Neural progenitor cell (in vitro differentiated cells): ENCODE measurements around the gene TBC1D2.

Experiments used
- EZH2 ChIP-seq: fragments of 200-600 bp; sonication (generic); IDR thresholded peaks from 2 replicates; pipeline ENCODE4 v1.6.1; 2017; ENCODE audit warnings: antibody characterized with exemption, mild to moderate bottlenecking, moderate library complexity
- EZH2phosphoT487 ChIP-seq: fragments of 200-600 bp; sonication (generic); IDR thresholded peaks from 2 replicates; pipeline ENCODE4 v1.6.1; 2017; ENCODE audit warnings: antibody characterized with exemption
- TF ChIP-seq, protein P1 (sequence below): fragments of 200-600 bp; sonication (generic); IDR thresholded peaks from 2 replicates; pipeline ENCODE4 v1.5.1; 2017; ENCODE audit warnings: antibody characterized with exemption, mild to moderate bottlenecking

DNA sequence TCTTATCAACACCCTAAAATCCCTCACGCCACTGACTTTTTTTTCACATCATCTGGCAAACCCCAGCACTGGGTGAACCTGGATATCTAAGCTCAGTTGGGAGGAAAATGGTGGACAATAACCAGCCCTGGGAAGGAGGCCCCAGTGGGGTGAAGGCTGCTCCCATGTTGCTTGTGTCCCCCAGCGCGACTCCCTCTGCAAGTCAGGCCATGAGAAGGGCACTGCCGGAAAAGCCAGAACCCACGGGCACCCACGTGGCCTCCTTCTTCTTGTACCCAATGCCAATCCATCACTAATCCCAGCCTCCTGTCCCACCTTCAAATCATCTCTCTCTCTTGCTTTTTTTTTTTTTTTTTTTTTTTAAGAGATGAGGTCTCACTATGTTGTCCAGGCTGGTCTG, 74.5 kb downstream of the TBC1D2 start:
- TF ChIP-seq, protein P1, sequence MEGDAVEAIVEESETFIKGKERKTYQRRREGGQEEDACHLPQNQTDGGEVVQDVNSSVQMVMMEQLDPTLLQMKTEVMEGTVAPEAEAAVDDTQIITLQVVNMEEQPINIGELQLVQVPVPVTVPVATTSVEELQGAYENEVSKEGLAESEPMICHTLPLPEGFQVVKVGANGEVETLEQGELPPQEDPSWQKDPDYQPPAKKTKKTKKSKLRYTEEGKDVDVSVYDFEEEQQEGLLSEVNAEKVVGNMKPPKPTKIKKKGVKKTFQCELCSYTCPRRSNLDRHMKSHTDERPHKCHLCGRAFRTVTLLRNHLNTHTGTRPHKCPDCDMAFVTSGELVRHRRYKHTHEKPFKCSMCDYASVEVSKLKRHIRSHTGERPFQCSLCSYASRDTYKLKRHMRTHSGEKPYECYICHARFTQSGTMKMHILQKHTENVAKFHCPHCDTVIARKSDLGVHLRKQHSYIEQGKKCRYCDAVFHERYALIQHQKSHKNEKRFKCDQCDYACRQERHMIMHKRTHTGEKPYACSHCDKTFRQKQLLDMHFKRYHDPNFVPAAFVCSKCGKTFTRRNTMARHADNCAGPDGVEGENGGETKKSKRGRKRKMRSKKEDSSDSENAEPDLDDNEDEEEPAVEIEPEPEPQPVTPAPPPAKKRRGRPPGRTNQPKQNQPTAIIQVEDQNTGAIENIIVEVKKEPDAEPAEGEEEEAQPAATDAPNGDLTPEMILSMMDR = no peak
- TF ChIP-seq EZH2 (no peak), EZH2phosphoT487 (no peak)
